Measurements from ENCODE around the gene DUS2.
"Not testable (repeated sequence)": the region's sequence is repeated elsewhere in the genome, so short reads cannot be mapped to it uniquely, and the experiment has no call there.

DNA sequence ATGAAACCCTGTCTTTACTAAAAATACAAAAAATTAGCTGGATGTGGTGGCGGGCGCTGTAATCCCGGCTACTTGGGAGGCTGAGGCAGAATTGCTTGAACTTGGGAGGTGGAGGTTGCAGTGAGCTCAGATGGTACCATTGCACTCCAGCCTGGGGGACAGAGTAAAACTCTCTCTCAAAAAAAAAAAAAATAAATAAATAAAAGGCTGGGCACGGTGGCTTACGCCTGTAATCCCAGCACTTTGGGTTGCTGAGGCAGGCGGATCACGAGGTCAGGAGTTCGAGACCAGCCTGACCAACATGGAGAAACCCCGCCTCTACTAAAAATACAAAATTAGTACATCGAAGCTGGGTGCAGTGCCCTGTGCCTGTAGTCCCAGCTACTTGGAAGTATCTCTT is 69.2 kb downstream of the DUS2 start:
- TF ChIP-seq, protein P1, sequence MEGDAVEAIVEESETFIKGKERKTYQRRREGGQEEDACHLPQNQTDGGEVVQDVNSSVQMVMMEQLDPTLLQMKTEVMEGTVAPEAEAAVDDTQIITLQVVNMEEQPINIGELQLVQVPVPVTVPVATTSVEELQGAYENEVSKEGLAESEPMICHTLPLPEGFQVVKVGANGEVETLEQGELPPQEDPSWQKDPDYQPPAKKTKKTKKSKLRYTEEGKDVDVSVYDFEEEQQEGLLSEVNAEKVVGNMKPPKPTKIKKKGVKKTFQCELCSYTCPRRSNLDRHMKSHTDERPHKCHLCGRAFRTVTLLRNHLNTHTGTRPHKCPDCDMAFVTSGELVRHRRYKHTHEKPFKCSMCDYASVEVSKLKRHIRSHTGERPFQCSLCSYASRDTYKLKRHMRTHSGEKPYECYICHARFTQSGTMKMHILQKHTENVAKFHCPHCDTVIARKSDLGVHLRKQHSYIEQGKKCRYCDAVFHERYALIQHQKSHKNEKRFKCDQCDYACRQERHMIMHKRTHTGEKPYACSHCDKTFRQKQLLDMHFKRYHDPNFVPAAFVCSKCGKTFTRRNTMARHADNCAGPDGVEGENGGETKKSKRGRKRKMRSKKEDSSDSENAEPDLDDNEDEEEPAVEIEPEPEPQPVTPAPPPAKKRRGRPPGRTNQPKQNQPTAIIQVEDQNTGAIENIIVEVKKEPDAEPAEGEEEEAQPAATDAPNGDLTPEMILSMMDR (IDR thresholded peaks at IDR 0.05): not testable (repeated sequence)
- TF ChIP-seq POLR2AphosphoS5 (IDR thresholded peaks at IDR 0.05; ENCODE audit: low read depth, low read length); SIN3A (IDR thresholded peaks at IDR 0.05; ENCODE audit: borderline replicate concordance, insufficient read depth, low read depth, low read length): not testable (repeated sequence)
- TF ChIP-seq, protein P2, sequence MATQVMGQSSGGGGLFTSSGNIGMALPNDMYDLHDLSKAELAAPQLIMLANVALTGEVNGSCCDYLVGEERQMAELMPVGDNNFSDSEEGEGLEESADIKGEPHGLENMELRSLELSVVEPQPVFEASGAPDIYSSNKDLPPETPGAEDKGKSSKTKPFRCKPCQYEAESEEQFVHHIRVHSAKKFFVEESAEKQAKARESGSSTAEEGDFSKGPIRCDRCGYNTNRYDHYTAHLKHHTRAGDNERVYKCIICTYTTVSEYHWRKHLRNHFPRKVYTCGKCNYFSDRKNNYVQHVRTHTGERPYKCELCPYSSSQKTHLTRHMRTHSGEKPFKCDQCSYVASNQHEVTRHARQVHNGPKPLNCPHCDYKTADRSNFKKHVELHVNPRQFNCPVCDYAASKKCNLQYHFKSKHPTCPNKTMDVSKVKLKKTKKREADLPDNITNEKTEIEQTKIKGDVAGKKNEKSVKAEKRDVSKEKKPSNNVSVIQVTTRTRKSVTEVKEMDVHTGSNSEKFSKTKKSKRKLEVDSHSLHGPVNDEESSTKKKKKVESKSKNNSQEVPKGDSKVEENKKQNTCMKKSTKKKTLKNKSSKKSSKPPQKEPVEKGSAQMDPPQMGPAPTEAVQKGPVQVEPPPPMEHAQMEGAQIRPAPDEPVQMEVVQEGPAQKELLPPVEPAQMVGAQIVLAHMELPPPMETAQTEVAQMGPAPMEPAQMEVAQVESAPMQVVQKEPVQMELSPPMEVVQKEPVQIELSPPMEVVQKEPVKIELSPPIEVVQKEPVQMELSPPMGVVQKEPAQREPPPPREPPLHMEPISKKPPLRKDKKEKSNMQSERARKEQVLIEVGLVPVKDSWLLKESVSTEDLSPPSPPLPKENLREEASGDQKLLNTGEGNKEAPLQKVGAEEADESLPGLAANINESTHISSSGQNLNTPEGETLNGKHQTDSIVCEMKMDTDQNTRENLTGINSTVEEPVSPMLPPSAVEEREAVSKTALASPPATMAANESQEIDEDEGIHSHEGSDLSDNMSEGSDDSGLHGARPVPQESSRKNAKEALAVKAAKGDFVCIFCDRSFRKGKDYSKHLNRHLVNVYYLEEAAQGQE (IDR thresholded peaks at IDR 0.05; ENCODE audit: insufficient read depth in 1 of 2, low read depth in 2 of 2, low read length in 1 of 2): not testable (repeated sequence)

Data from Panc1 (cell line).